Measurements from ENCODE around the gene PSMG3.

PSMG3 gene

GRCh38 chr7:1540776-1541271 is 29.0 kb downstream of the PSMG3 start:
- in situ Hi-C loops (cut with HindIII; ENCODE audit: low sequenced_read_pairs) = no loop called here

GRCh38 chr7:1539882-1540775 is 29.7 kb downstream of the PSMG3 start:
- no peak for TF ChIP-seq CTCF (IDR thresholded peaks at IDR 0.05; ENCODE audit: low read depth, low read length)
- no peak overlapping the region for H3K4me3 ChIP-seq (ENCODE audit: low read depth, low read length)
- in situ Hi-C loops (cut with HindIII; ENCODE audit: low sequenced_read_pairs) = no loop called here
- no peak for DNase-seq (ENCODE audit: low read depth, low spot score)

More at GRCh38 chr7:1540776-1541271, 29.0 kb downstream of the PSMG3 start:
- no peak for TF ChIP-seq CTCF (IDR thresholded peaks at IDR 0.05; ENCODE audit: low read depth, low read length)
- H3K4me3 ChIP-seq (ENCODE audit: low read depth, low read length) = no peak overlapping the region
- no peak for DNase-seq (ENCODE audit: low read depth, low spot score)

- TF ChIP-seq CTCF (IDR thresholded peaks at IDR 0.05; ENCODE audit: low read depth, low read length) = no peak
- in situ Hi-C loops (cut with HindIII; ENCODE audit: low sequenced_read_pairs) = no loop called here
- peak; percentile 42 for DNase-seq (ENCODE audit: low read depth, low spot score)
- H3K4me3 ChIP-seq (ENCODE audit: low read depth, low read length) = no peak overlapping the region
Measured at GRCh38 chr7:1539181-1539881, 30.5 kb downstream of the PSMG3 start.

- TF ChIP-seq CTCF (IDR thresholded peaks at IDR 0.05; ENCODE audit: low read depth, low read length) = no peak
- in situ Hi-C loops (cut with HindIII; ENCODE audit: low sequenced_read_pairs) = no loop called here
- H3K4me3 ChIP-seq (ENCODE audit: low read depth, low read length) = peak overlapping the region; percentile 40
- no peak for DNase-seq (ENCODE audit: low read depth, low spot score)
Measured at GRCh38 chr7:1538544-1539180, 31.2 kb downstream of the PSMG3 start.

GRCh38 chr7:1537535-1538412 is 32.1 kb downstream of the PSMG3 start:
- peak overlapping the region; percentile 40 for H3K4me3 ChIP-seq (ENCODE audit: low read depth, low read length)
- peak; percentile 96 for DNase-seq (ENCODE audit: low read depth, low spot score)
- in situ Hi-C loops (cut with HindIII; ENCODE audit: low sequenced_read_pairs) = no loop called here
- TF ChIP-seq CTCF (IDR thresholded peaks at IDR 0.05; ENCODE audit: low read depth, low read length) = no peak

Measured in astrocyte of the spinal cord (primary cell).